Effector memory CD4-positive, alpha-beta T cell (primary cell): ENCODE results near the gene EIF4E1B.

ENCODE experiments used
- DNase-seq, 3 donors: peaks; one replicate each; pipeline ENCODE4 v3.0.0-alpha.2; 2020
- H3K27ac ChIP-seq: 2 replicates; pipeline ENCODE4 v1.7.0; 2013; ENCODE audit warnings: mild to moderate bottlenecking, low read length, moderate library complexity; ENCODE audit not compliant: insufficient read depth, poor library complexity, severe bottlenecking
- H3K27me3 ChIP-seq: replicated peaks from 2 replicates; pipeline ENCODE4 v1.7.0; 2013; ENCODE audit warnings: mild to moderate bottlenecking, low read length; ENCODE audit not compliant: insufficient read depth, control insufficient read depth, poor library complexity, severe bottlenecking
- H3K36me3 ChIP-seq: 2 replicates; pipeline ENCODE4 v1.7.0; 2013; ENCODE audit warnings: mild to moderate bottlenecking, low read length, moderate library complexity; ENCODE audit not compliant: control insufficient read depth, insufficient read depth
- H3K4me1 ChIP-seq: 2 replicates; pipeline ENCODE4 v1.7.0; 2013; ENCODE audit warnings: low read length, mild to moderate bottlenecking; ENCODE audit not compliant: control insufficient read depth, insufficient read depth, poor library complexity, severe bottlenecking
- H3K4me3 ChIP-seq: 2 replicates; pipeline ENCODE4 v1.7.0; 2013; ENCODE audit warnings: low read length, low read depth, mild to moderate bottlenecking; ENCODE audit not compliant: insufficient read depth, poor library complexity, severe bottlenecking
- H3K9me3 ChIP-seq: 2 replicates; pipeline ENCODE4 v1.7.0; 2013; ENCODE audit warnings: mild to moderate bottlenecking, low read length, moderate library complexity; ENCODE audit not compliant: control insufficient read depth

The EIF4E1B gene

GRCh38 chr5:176685010-176685409 lies 54.5 kb downstream of the EIF4E1B start:
- Histone ChIP-seq H3K9me3 (no peaks in the 10 kb centered on the region), H3K27ac (no peak overlapping the region), H3K36me3 (no peaks in the 10 kb centered on the region), H3K4me3 (no peak overlapping the region), H3K27me3 (peaks cover 20% of the 10 kb centered on the region), H3K4me1 (no peaks in the 10 kb centered on the region)
- no peak for DNase-seq

GRCh38 chr5:176687247-176687646 lies 56.8 kb downstream of the EIF4E1B start:
- DNase-seq: no peak
- Histone ChIP-seq H3K4me3 (no peak overlapping the region), H3K27me3 (peaks cover 15% of the 10 kb centered on the region)

DNA sequence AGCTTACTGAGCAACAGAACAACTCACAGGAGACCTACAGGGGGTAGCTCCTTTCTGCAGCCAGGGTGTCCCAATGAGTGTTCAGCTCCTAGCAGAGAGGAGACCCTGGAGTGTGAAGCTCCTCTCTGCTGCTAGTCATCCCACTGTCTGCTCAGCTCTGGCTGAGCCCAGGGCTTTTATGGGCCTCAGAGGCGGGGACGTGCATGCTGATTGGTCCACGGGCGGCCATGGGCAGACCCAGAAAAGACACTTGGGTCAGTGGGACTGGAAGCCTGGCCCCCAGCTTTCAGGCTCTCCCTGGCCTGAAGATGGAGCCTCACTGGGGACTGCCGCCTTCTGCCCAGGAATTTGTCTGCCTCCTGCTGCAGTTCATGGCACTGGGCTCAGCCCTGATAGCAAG lies 57.4 kb downstream of the EIF4E1B start:
- Histone ChIP-seq H3K4me3 (no peak overlapping the region), H3K36me3 (no peaks in the 10 kb centered on the region), H3K27me3 (peaks cover 16% of the 10 kb centered on the region), H3K4me1 (no peaks in the 10 kb centered on the region), H3K9me3 (no peaks in the 10 kb centered on the region), H3K27ac (no peak overlapping the region)
- no peak for DNase-seq

More at GRCh38 chr5:176687247-176687646, 56.8 kb downstream of the EIF4E1B start:
- no peaks in the 10 kb centered on the region for H3K4me1 ChIP-seq
- H3K36me3 ChIP-seq: no peaks in the 10 kb centered on the region
- H3K9me3 ChIP-seq: no peaks in the 10 kb centered on the region
- H3K27ac ChIP-seq: no peak overlapping the region

- DNase-seq: no peak
- Histone ChIP-seq H3K36me3 (no peaks in the 10 kb centered on the region), H3K4me1 (no peaks in the 10 kb centered on the region), H3K27me3 (peaks cover 15% of the 10 kb centered on the region), H3K4me3 (no peak overlapping the region), H3K9me3 (no peaks in the 10 kb centered on the region), H3K27ac (no peak overlapping the region)
Observed at GRCh38 chr5:176690911-176691310, 60.4 kb downstream of the EIF4E1B start.

DNA sequence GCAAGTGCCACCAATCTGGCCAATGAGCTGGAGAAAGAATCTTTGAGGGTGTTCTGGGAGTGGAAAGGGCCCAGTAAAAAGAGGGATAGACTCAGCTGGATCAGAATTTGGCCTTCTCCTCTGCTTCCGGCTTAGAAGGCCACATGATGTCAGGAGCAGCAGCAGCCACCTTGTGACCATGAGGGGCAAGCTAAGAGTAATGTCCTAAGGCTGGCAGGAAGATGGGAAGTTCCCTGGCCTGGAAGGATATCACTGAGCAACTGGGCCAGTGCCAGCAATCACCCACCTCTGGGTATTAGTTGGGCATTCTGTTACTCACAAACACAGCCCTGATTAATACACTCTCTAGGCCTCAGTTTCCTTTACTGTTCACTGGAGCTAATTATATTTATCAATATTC lies 61.0 kb downstream of the EIF4E1B start:
- peaks cover 14% of the 10 kb centered on the region for H3K27me3 ChIP-seq
- no peak overlapping the region for H3K4me3 ChIP-seq
- no peaks in the 10 kb centered on the region for H3K36me3 ChIP-seq
- no peaks in the 10 kb centered on the region for H3K9me3 ChIP-seq
- no peak for DNase-seq
- H3K4me1 ChIP-seq: no peaks in the 10 kb centered on the region
- no peak overlapping the region for H3K27ac ChIP-seq

GRCh38 chr5:176692326-176692725 lies 61.9 kb downstream of the EIF4E1B start:
- no peaks in the 10 kb centered on the region for H3K36me3 ChIP-seq
- DNase-seq: no peak
- peaks cover 14% of the 10 kb centered on the region for H3K27me3 ChIP-seq
- H3K27ac ChIP-seq: no peak overlapping the region
- no peaks in the 10 kb centered on the region for H3K9me3 ChIP-seq
- H3K4me3 ChIP-seq: no peak overlapping the region
- no peaks in the 10 kb centered on the region for H3K4me1 ChIP-seq

DNA sequence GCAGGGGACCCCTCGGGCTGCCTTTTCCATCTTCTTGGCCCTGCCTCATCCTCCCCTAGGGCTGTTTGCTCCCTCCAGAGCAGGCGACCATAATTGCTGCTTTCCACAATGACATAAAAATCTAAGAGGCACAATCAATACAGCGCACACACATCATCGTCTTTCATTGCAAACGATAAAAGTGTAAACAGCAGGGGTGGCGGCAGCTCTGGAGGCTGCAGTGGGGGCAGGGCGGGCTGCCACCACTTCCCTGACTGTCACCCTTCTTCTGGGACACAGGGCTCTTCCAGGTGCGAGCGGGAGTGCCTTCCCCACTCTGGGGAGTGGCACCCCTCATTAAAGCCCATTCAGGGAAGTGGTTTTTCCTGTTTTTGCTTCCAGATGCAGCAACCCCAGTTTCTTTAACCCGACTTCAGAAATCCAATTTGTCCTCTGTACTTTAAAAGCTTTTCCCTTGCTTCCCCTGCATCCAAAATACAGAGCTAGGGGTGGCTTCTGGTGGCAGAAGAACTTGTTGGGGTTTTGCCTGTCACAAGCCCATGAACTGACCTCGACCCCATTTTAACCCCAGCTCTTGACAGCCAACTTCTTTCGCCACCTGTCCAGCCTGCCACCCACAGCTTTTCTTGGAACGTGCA lies 62.5 kb downstream of the EIF4E1B start:
- Histone ChIP-seq H3K36me3 (no peaks in the 10 kb centered on the region), H3K4me1 (no peaks in the 10 kb centered on the region), H3K9me3 (no peaks in the 10 kb centered on the region), H3K27me3 (peaks cover 14% of the 10 kb centered on the region), H3K4me3 (no peak overlapping the region), H3K27ac (no peak overlapping the region)
- DNase-seq: no peak

DNA sequence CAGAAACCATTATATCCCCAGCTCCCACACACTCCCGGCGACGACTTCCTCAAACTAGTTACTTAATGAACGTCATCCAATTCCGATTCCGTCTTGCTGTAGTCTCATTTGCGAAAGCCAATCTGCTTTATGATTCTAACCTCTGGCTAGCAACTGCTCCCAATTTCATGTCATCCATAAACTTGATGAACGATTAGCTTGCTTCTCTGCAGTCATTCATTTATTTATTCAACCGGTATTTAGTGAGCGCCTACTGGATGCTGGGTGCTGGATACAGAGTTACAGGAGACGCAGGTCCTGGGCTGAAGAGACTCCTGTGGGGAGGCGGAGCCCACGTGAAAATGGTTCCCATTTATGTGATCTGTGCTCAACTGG lies 63.0 kb downstream of the EIF4E1B start:
- no peak overlapping the region for H3K4me3 ChIP-seq
- H3K27ac ChIP-seq: no peak overlapping the region
- no peaks in the 10 kb centered on the region for H3K4me1 ChIP-seq
- H3K27me3 ChIP-seq: peaks cover 14% of the 10 kb centered on the region
- H3K36me3 ChIP-seq: no peaks in the 10 kb centered on the region
- H3K9me3 ChIP-seq: no peaks in the 10 kb centered on the region
- no peak for DNase-seq

DNA sequence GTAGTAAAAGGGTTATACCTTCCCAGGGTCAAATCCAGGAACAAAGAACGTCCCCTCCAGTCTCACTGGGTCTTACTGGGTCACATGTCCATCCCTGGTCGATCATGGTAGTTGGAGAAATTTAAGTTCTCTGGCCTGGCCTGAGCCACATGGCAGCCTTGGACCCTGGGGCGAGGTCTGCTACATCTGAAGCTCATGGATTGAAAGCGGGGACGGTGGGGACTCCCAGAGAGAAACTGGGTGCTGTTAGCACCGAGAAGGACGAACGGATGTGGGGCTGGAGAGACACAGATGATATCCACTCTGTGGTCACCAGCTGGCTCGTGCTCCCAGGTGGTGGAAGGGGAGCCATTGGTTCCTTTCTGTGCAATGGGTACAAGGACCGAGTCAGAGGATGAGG lies 63.7 kb downstream of the EIF4E1B start:
- Histone ChIP-seq H3K4me3 (no peak overlapping the region), H3K4me1 (no peaks in the 10 kb centered on the region), H3K36me3 (no peaks in the 10 kb centered on the region), H3K9me3 (no peaks in the 10 kb centered on the region), H3K27me3 (peaks cover 17% of the 10 kb centered on the region), H3K27ac (no peak overlapping the region)
- DNase-seq: no peak

- Histone ChIP-seq H3K9me3 (no peaks in the 10 kb centered on the region), H3K4me1 (no peaks in the 10 kb centered on the region), H3K36me3 (no peaks in the 10 kb centered on the region), H3K4me3 (no peak overlapping the region), H3K27ac (no peak overlapping the region), H3K27me3 (peaks cover 15% of the 10 kb centered on the region)
- no peak for DNase-seq
Observed at GRCh38 chr5:176694631-176695030, 64.2 kb downstream of the EIF4E1B start.
